HG02938 (cell line): ENCODE results near the gene SHISA6.

Source experiments
- ATAC-seq: cut with Tn5 transposase; IDR thresholded peaks from one replicate; pipeline ENCODE4 v1.9.1; 2021; ENCODE audit warnings: mild to moderate bottlenecking, moderate library complexity; ENCODE audit not compliant: unreplicated experiment

Gene SHISA6

DNA sequence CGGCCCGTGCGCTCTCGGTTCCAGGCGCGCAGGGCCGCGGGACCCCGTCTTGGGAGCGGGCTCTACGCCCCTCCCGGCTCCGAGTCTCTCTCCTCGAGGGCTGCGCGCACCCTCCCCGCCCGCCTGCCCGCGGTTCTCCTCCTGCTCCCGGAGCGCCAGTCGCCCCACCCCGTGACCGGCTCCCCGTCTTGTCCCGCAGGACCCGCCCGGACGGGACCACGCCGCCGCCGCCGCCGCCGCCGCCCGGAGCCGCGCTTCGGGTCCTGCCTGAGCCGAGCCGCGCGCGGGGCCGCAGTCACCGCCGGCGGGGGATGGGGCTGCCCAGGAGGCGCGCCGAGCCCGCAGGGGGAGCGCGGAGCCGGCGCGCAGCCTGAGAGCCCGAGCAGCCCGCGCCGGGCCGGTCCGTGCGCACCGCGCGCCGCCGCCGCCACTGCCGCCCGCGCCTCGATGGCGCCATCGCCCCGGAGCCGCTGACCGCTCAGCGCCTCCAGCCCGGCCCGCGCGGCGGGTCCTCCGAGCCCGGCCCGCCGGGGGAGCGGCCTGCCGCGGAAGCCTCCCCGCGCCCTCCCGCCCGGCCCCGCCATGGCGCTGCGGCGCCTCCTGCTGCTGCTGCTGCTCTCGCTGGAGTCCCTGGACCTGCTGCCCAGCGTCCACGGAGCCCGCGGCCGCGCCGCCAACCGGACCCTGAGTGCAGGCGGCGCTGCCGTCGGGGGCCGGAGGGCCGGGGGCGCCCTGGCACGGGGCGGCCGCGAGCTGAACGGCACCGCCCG, at the start of gene SHISA6:
TSS of gene SHISA6 (plus strand) at position 373 of the 770 bp plus-strand sequence.
- ATAC-seq = no peak

DNA sequence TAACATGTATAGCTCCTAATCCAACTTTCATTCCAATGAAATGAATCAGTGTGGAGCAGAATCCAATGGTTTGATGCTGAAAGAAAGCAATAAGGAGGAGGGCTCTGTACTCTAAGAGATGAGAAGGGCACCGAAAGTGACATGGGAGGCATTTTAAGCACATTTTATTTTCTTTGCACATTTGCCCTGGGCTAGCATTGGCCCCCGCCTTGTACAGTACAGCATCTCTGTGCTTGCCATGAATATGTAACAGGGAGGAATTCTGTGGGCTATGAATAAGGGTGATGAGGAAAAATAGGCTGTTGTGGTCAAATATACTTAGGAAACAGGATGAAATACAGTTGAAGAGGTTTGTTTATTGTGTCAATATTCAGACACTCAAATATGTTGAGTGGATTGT, 45.2 kb upstream of the SHISA6 start:
- no peak for ATAC-seq

DNA sequence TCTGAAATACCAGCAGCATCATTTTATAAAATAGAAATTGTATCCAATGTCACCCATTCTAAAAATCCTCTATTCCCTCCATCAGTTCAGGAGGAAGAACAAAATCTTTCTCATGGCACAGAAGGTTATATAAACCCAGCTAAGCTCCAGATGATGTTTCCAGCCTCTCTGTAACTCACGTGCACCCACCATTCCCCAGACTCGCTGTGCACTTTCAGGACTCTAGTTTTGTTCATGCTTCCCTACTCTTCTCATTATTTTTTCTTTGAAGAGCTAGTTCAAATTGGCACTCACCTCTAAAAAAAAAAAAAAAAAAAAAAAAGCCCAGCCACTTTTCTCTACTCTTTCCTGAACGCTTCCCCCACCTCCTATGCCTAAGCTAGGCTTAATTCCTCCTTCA, 36.0 kb upstream of the SHISA6 start:
- no peak for ATAC-seq

- ATAC-seq = no peak
Observed at GRCh38 chr17:11205659-11206058, 35.4 kb upstream of the SHISA6 start.

DNA sequence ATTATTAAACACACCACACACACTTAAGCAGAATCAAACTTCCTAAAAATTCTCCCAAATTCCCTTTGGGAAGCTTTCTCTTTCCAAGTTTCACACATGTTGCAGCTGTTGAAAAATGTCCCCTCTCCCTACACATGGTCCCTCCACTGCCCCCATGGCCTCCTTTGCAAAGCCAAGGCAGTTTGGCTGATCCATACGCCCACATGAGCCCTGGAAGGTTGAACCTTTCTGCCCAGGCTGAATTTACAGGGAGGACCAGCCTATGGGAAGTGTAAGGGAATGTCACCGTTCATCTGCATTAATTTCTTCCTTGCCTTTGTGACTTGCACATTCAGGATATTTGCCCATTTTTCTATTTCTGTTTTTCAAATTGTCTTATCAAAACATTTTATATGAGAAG, 31.1 kb upstream of the SHISA6 start:
- no peak for ATAC-seq

GRCh38 chr17:11212792-11213191, 28.2 kb upstream of the SHISA6 start:
- no peak for ATAC-seq

DNA sequence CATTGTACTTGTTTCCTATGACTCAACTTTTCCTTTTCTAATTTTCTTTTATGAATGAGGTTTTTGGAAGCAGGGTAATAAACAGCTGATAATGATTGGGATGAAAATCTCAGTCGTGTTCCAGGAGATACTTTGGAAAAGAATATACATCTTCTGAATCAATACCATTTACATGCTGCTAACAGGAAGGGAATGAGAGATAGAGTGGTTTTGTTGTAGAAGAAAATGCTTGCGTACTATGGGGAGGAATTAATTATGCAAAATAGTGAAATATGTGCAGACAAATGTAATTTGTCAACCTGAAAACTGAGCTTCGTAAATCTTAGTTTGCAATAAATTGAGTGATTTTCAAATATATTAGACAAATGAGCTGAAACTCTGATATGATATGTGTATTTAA, 24.0 kb upstream of the SHISA6 start:
- ATAC-seq = no peak

- ATAC-seq = no peak
Observed at GRCh38 chr17:11221196-11221595, 19.8 kb upstream of the SHISA6 start.

DNA sequence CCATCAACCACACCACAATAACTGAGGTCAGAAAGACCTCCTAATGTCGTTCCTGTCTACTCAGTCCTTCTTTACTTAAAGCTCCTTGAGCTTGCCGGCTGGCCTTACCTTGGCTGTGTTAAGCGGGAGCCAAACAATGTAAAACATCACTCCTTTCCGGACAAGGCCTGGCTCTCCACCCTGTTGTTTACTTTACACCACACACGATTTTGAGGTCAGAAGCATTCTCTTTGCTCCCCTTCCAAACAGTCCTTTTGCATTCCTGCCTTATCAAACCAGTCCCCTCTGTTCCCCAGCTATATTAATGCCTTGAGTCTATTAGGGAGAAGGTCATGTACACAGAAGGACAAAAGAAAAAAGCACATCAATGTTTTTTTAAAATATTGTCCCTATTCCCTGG, 19.3 kb upstream of the SHISA6 start:
- no peak for ATAC-seq

DNA sequence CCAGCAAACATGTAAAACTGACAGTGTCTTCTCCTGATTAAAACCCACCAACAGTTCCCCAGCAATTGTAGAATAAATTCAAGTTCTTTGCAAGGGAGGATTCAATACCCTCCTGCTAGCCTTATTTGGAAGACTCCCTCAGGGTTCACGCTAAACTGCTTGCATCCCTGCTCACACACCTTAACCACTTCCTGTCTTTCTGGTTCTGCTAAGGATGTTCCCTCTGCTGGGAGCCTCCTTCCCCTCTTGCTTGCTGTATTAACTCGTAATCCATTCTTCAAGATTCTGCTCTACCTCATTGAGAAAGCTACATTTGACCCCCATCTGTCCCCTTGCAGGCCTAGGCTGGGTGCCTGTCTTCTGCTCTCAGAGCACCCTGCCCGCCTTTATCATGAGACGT, 2.3 kb upstream of the SHISA6 start:
- ATAC-seq = no peak

GRCh38 chr17:11239379-11239970, 1.5 kb upstream of the SHISA6 start:
- ATAC-seq = no peak

GRCh38 chr17:11240041-11240840, 772 bp upstream of the SHISA6 start:
- no peak for ATAC-seq

DNA sequence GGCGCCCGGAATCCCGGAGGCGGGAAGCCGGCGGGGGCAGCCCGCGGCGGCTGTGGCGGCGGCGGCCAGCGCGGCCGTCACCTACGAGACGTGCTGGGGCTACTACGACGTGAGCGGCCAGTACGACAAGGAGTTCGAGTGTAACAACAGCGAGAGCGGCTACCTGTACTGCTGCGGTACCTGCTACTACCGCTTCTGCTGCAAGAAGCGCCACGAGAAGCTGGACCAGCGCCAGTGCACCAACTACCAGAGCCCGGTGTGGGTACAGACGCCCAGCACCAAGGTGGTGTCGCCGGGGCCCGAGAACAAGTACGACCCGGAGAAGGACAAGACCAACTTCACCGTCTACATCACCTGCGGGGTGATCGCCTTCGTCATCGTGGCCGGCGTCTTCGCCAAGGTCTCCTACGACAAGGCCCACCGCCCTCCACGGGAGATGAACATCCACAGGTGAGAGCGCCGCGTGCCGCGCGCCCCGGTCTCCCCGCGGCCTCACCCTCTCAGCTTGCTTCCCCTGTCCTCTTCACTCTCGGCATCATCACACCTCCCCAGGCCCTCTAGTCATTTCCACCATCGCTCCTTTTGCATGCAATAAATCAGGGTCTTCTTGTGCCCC, 706 bp downstream of the SHISA6 start:
- ATAC-seq = no peak

- no peak for ATAC-seq
Observed at GRCh38 chr17:11242411-11242810, 1.4 kb downstream of the SHISA6 start.

DNA sequence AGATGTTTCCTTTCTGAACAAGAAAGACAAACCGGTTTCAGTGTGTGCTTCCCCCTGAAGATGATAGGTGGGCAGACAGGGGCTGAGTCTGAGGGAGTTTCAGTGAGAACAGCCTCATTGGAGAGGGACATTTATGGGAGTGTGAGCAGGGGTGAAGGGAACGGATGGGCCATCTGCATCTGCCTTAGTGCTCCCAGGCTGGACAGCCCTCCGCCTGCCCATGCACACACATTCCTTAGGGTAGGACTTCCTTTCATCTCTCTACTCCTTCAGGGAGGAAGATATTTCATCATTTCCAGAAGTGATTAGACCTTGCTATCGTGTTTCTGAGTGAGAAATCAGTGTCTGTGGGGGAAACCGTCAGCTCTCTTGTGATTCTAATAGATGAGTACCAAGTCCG, 3.8 kb downstream of the SHISA6 start:
- ATAC-seq = no peak

DNA sequence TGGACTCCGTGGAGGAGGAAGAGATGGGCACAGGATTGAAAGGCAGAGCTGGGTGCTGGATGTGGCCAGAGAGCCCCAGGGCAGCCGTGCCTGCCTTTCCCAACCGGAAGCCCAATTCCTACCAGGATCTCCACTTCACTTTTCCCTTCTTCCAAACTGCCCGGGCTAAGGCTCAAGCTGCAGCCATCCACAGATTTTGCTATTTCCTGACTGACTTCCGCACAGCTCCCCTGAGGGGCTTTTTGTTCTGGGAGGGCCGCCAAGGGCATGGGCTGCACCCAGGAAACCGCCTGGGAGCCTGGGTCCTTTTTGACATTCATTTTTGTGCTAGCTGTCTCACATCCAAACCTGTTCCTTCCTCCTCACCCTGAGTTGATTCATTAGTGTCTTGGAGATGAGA, 4.2 kb downstream of the SHISA6 start:
- ATAC-seq = no peak

- ATAC-seq = no peak
Observed at GRCh38 chr17:11245791-11246190, 4.8 kb downstream of the SHISA6 start.

DNA sequence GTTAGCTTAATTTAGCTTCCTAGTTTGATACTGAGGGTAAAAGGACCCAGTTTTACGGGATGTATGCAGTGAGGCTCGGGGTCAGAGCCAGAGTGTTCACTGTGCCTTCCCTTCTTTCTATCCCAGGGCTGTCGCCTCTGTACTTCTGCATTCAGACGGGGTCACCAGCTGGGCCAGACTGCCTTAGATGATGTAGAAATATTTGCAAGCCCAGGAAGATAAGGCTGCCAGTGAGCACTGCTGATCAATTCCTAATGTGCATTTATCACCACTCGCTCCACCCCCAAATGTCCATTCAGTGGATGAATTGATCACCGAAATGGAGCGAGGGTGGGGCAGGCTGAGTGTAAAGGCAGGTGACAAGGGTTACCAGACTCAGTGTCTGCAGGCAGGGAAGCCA, 9.1 kb downstream of the SHISA6 start:
- ATAC-seq = no peak

- ATAC-seq = no peak
Observed at GRCh38 chr17:11251561-11252107, 10.6 kb downstream of the SHISA6 start.

DNA sequence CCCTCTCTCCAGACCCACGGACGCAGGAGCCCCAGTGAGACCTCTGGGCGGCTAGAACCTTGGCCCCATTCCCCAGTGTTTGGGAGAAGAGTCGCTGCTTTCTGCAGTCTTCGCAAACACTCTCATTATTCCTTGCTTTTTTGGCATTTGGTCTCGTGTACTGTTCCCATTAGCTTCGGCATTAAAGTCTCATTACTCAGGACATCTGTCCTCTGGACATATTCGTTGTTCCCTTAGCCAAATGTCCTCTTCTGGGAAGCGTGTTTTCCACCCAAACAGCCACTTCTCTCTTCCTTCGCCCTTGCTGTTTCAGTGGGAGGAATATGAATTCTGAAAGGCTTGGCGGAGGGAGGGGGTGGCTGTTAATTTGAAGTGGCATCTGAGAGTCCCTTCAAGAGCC, 11.1 kb downstream of the SHISA6 start:
- ATAC-seq = no peak

DNA sequence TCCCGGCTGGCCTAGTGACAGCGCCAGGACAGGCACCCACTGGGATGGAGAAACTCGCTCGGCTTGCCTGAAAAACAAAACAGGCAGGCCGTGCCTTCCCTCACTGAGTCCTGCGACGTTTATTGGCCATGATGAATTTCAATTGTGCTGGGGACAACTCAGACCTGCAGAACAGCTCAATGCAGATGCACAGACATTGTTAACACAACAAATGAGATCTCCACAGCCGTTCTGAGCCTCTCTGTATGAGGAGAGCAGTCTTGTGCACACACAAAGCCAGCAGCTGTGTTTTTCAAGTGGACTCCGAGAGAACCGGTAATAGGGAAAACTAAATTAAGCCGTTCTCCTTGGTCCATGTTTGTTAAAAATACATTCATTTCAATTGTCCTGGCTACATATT, 15.9 kb downstream of the SHISA6 start:
- ATAC-seq = no peak
